Vagina (tissue), 2 donors: ENCODE results near the gene SRGAP2B.
"Not testable (repeated sequence)": the region's sequence is repeated elsewhere in the genome, so short reads cannot be mapped to it uniquely, and the experiment has no call there.

Experiments
- POLR2A ChIP-seq, 2 donors: fragments of 450-650 bp; IDR thresholded peaks; one replicate each; pipeline ENCODE4 v1.6.1; 2017; ENCODE audit warnings: antibody characterized with exemption in 2 of 2, mild to moderate bottlenecking in 2 of 2, moderate library complexity in 2 of 2
- TF ChIP-seq, protein P1 (sequence below), 3 experiments: fragments of 450-650 bp in 2 of 3; fragments of 200-600 bp in 1 of 3; sonication (generic) in 1 of 3; IDR thresholded peaks; one replicate each; pipeline ENCODE4 v1.5.1; 2017 to 2019; ENCODE audit warnings: antibody characterized with exemption in 3 of 3, mild to moderate bottlenecking in 2 of 3, moderate library complexity in 2 of 3

DNA sequence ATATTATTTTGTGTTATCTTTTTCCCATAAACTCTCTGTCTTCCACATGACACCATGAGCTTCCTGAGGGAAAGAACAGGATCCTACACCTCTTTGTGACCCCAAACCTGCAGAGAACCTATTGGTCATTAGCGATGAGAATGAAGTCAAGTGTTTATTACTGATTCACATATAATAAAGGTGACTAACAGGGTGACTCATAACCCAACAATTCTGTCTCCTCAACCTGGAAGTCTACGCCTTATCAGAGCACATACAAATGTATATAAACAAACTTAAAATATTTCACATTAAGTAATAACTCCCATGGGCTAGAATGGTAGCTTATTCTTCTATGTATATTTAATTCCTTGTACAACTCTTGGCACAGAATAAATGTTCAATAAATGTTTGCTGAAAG, 117.3 kb downstream of the SRGAP2B start:
- TF ChIP-seq, protein P1, sequence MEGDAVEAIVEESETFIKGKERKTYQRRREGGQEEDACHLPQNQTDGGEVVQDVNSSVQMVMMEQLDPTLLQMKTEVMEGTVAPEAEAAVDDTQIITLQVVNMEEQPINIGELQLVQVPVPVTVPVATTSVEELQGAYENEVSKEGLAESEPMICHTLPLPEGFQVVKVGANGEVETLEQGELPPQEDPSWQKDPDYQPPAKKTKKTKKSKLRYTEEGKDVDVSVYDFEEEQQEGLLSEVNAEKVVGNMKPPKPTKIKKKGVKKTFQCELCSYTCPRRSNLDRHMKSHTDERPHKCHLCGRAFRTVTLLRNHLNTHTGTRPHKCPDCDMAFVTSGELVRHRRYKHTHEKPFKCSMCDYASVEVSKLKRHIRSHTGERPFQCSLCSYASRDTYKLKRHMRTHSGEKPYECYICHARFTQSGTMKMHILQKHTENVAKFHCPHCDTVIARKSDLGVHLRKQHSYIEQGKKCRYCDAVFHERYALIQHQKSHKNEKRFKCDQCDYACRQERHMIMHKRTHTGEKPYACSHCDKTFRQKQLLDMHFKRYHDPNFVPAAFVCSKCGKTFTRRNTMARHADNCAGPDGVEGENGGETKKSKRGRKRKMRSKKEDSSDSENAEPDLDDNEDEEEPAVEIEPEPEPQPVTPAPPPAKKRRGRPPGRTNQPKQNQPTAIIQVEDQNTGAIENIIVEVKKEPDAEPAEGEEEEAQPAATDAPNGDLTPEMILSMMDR (IDR thresholded peaks at IDR 0.05) = not testable (repeated sequence)
- TF ChIP-seq POLR2A (IDR thresholded peaks at IDR 0.05) = not testable (repeated sequence)
